Measurements from ENCODE around the gene RNF224. TPM values are rescaled to one million over a fixed set of nuclear protein-coding genes. Genes with fewer than 3 reads are reported as not detected.
A peak's percentile ranks its signal among the peaks of the same experiment; 100 is the strongest.

Gene RNF224
- polyA plus RNA-seq, 1 donor from 2014 or later, result not detected

- H3K36me3 Mint-ChIP-seq, result no peaks in the 10 kb centered on the region
- peak overlapping the region; percentile 61 to 92 (median 76) for H3K4me3 Mint-ChIP-seq
- no peaks in the 10 kb centered on the region for H3K27me3 Mint-ChIP-seq
- peaks cover 11 to 15% (median 12%) of the 10 kb centered on the region in 3 donors for H3K4me1 Mint-ChIP-seq
- peak overlapping the region in 1 of 3 donors; percentile 17 for H3K27ac Mint-ChIP-seq
- no peaks in the 10 kb centered on the region for H3K9me3 Mint-ChIP-seq
Measured at GRCh38 chr9:137199411-137200121, 27.7 kb upstream of the RNF224 start.

DNA sequence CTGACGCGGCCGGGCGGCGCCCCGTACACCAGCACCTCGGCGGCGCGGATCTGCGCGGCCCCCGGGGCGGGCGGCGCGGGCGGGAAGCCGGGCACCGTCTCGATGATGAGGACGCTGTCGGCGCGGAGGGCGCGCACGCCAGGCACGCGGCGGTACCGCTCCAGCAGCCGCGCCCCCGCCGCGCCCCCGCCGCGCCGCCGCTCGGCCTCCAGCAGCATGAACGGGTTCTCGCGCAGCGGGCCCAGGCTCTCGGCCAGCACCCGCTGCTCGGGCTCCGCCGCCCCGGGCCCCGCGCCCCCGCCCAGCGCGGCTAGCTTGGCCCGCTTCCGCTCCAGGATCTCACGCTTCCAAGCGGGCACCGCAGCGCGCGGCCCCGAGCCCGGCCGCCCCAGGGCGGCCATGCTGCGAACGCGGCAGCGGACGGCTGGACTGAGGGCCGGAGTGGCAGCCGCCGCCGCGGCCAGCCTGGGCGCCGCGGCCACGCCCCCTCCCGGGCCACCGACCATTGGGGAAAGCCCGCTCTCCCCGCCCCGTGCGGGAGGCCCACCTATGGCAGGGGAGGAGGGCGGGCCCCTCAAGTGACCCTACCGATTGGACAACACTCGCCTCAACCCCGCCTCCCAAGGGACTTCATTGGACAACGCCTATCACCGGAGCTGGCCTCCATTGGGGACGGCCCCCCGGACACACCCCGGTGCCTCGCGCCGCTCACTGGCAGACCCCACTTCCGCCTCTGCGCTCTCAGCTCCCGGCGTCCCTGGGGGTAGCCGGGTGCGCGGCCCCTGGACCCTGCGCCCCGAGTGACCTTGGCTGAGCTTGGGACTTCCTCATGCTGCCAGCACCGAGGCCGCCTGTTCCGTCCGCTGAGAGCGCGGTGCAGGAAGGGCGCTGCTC is 26.7 kb upstream of the RNF224 start, which contains the start of gene TPRN:
TPRN (minus strand) TSS at position 431 of the 894 bp plus-strand sequence; CDS start at position 401, 30 bp downstream.
- peaks cover 12 to 16% (median 15%) of the 10 kb centered on the region in 3 donors for H3K4me1 Mint-ChIP-seq
- H3K9me3 Mint-ChIP-seq, result no peaks in the 10 kb centered on the region
- peak within 1 kb of the TSS; percentile 86 to 99 (median 92) for H3K4me3 Mint-ChIP-seq
- no peaks in the 10 kb centered on the region for H3K27me3 Mint-ChIP-seq
- peak within 1 kb of the TSS; percentile 84 to 99 (median 94) for H3K27ac Mint-ChIP-seq
- H3K36me3 Mint-ChIP-seq, result no peaks in the 10 kb centered on the region

DNA sequence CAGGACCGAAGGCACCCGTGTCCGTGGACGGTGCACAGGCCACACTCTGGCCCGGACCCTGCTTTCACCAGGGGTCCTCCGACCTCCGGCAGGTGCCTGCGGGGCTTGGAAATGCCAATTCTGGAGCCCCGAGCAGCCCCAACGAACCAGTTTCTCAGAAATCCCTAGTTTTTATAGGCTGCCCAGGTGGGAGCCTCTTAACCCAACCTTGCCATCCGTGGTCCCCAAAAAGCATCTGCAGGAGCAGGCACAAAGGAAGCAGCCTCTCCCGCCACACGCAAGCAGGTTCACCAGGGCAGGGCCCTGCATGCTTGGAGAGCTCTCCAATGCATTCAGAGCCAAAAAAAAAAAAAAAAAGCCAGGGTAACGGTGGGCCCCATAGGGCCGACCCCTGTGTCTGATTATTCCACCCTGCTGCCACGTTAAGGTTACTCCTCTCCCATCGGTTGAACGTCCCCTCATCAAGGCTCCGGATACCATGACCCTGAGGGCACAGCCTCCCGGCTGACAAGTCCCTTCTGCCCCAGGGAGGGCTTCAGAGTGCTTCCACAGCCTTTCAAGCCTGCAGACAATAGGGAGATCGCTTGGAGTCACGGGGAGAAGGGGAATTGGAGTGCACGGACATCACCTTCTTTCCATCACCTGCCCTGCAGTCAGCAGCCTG is 26.0 kb upstream of the RNF224 start:
- no peaks in the 10 kb centered on the region for H3K36me3 Mint-ChIP-seq
- peak overlapping the region; percentile 86 to 99 (median 92) for H3K4me3 Mint-ChIP-seq
- peak overlapping the region; percentile 84 to 99 (median 94) for H3K27ac Mint-ChIP-seq

DNA sequence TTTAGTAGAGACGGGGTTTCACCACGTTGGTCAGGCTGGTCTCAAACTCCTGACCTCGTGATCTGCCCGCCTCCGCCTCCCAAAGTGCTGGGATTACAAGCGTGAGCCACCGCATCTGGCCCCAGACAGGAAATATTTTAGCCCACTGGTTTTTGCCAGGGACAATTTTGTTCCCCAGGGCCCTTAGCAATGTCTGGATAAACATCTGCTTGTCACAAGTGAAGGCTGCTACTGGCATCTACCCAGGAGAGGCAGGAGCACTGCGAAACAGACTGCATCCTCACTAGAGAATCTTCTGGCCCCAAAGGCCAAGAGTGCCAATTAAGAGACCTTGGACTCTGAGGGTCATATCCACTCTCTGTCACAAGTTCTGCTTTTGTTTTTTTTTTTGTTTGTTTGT is 24.3 kb upstream of the RNF224 start:
- H3K27ac Mint-ChIP-seq, result peak overlapping the region in 1 of 3 donors; percentile 84
- H3K36me3 Mint-ChIP-seq, result no peaks in the 10 kb centered on the region
- peak overlapping the region in 3 of 4 donors; percentile 47 to 99 (median 60) for H3K4me3 Mint-ChIP-seq
- no peaks in the 10 kb centered on the region for H3K27me3 Mint-ChIP-seq
- H3K4me1 Mint-ChIP-seq, result peaks cover 23 to 24% (median 24%) of the 10 kb centered on the region in 3 donors
- H3K9me3 Mint-ChIP-seq, result no peaks in the 10 kb centered on the region

More for the DNA sequence above, 26.0 kb upstream of the RNF224 start:
- Mint-ChIP-seq H3K9me3 (no peaks in the 10 kb centered on the region), H3K27me3 (no peaks in the 10 kb centered on the region), H3K4me1 (peaks cover 15 to 19% (median 15%) of the 10 kb centered on the region in 3 donors)

GRCh38 chr9:137204731-137205125 is 22.6 kb upstream of the RNF224 start:
- Mint-ChIP-seq H3K27ac (peak overlapping the region; percentile 93 to 96 (median 94)), H3K36me3 (no peaks in the 10 kb centered on the region), H3K27me3 (no peaks in the 10 kb centered on the region), H3K4me1 (peaks cover 23 to 24% (median 24%) of the 10 kb centered on the region in 3 donors), H3K9me3 (no peaks in the 10 kb centered on the region), H3K4me3 (peak overlapping the region; percentile 90 to 96 (median 94))

- peak within 1 kb of the TSS; percentile 90 to 96 (median 94) for H3K4me3 Mint-ChIP-seq
- H3K36me3 Mint-ChIP-seq, result no peaks in the 10 kb centered on the region
- no peaks in the 10 kb centered on the region for H3K9me3 Mint-ChIP-seq
- peaks cover 23 to 24% (median 24%) of the 10 kb centered on the region in 3 donors for H3K4me1 Mint-ChIP-seq
- peak within 1 kb of the TSS; percentile 93 to 96 (median 94) for H3K27ac Mint-ChIP-seq
- no peaks in the 10 kb centered on the region for H3K27me3 Mint-ChIP-seq
Measured at GRCh38 chr9:137205126-137206069, 21.9 kb upstream of the RNF224 start, which contains the start of the genes NDOR1 and TMEM203. Gene NDOR1 (plus strand): TSS chr9:137205700. CDS start chr9:137205778, 78 bp downstream. Gene TMEM203 (minus strand): TSS chr9:137205648. CDS start chr9:137205414, 234 bp downstream.

- Mint-ChIP-seq H3K9me3 (no peaks in the 10 kb centered on the region), H3K4me3 (peak overlapping the region; percentile 90 to 95 (median 93)), H3K27me3 (no peaks in the 10 kb centered on the region), H3K27ac (peak overlapping the region in 2 of 3 donors; percentile 93 to 96), H3K36me3 (peaks cover 1% of the 10 kb centered on the region), H3K4me1 (peaks cover 15 to 24% (median 24%) of the 10 kb centered on the region in 3 donors)
Measured at GRCh38 chr9:137206602-137207001, 20.7 kb upstream of the RNF224 start.

DNA sequence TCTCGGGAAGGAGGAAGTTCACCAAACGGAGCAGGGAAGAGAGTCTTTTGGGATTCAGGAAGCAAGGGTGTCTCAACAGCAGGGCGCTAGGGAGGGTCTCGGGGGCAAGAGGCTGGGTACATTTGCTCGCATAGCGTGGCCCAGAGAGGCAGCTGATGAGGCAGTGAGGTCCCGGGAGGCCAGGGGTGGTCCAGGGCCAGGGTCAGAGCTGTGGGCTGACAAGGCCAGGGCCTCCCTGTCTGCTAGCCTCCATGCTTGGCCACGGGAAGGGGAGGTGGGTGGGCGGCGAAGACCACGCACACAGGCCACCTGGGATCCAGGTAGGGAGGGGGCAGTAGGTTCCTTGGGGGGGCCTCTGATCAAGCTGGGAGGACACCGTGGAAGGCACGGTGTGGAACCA is 15.8 kb upstream of the RNF224 start:
- Mint-ChIP-seq H3K27me3 (no peaks in the 10 kb centered on the region), H3K4me3 (no peak overlapping the region), H3K27ac (peak overlapping the region in 1 of 3 donors; percentile 62), H3K9me3 (no peaks in the 10 kb centered on the region), H3K36me3 (peaks cover 1% of the 10 kb centered on the region), H3K4me1 (peaks cover 1 to 9% (median 8%) of the 10 kb centered on the region in 3 donors)

GRCh38 chr9:137212520-137212919 is 14.8 kb upstream of the RNF224 start:
- Mint-ChIP-seq H3K27ac (no peak overlapping the region), H3K36me3 (peaks cover 1% of the 10 kb centered on the region), H3K4me1 (peaks cover 0 to 1% (median under 1%) of the 10 kb centered on the region in 3 donors), H3K27me3 (no peaks in the 10 kb centered on the region), H3K9me3 (no peaks in the 10 kb centered on the region), H3K4me3 (no peak overlapping the region)

- no peaks in the 10 kb centered on the region for H3K4me1 Mint-ChIP-seq
- H3K36me3 Mint-ChIP-seq, result peaks cover 1% of the 10 kb centered on the region
- H3K27me3 Mint-ChIP-seq, result no peaks in the 10 kb centered on the region
- no peak overlapping the region for H3K4me3 Mint-ChIP-seq
- no peaks in the 10 kb centered on the region for H3K9me3 Mint-ChIP-seq
- H3K27ac Mint-ChIP-seq, result no peak overlapping the region
Measured at GRCh38 chr9:137213160-137214060, 13.9 kb upstream of the RNF224 start.

DNA sequence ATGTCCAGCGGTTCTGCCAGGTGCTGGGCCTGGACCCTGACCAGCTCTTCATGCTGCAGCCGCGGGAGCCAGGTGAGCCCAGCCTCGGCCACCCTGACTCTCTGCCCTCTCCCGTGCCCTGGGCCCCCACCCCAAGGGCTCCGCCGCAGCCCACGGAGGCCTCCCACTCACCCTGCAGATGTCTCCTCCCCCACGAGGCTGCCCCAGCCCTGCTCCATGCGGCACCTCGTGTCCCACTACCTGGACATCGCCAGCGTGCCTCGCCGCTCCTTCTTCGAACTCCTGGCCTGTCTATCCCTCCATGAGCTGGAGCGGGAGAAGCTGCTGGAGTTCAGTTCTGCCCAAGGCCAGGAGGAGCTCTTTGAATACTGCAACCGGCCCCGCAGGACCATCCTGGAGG is 12.7 kb upstream of the RNF224 start:
- no peak overlapping the region for H3K4me3 Mint-ChIP-seq
- no peaks in the 10 kb centered on the region for H3K9me3 Mint-ChIP-seq
- no peaks in the 10 kb centered on the region for H3K27me3 Mint-ChIP-seq
- peaks cover 1% of the 10 kb centered on the region for H3K36me3 Mint-ChIP-seq
- H3K4me1 Mint-ChIP-seq, result no peaks in the 10 kb centered on the region
- no peak overlapping the region for H3K27ac Mint-ChIP-seq

- Mint-ChIP-seq H3K27ac (no peak overlapping the region), H3K27me3 (peaks cover 1% of the 10 kb centered on the region), H3K9me3 (no peaks in the 10 kb centered on the region), H3K4me3 (no peak overlapping the region), H3K36me3 (peaks cover 1% of the 10 kb centered on the region), H3K4me1 (no peaks in the 10 kb centered on the region)
Measured at GRCh38 chr9:137215196-137215986, 11.9 kb upstream of the RNF224 start.

Measured in IgD-negative memory B cell (primary cell).